HG03432 (cell line): ENCODE measurements around the gene PIAS2.
"Not testable (repeated sequence)": the region's sequence is repeated elsewhere in the genome, so short reads cannot be mapped to it uniquely, and the experiment has no call there.

Experiments used
- ATAC-seq: cut with Tn5 transposase; IDR thresholded peaks from one replicate; pipeline ENCODE4 v1.9.1; 2021; ENCODE audit warnings: mild to moderate bottlenecking, moderate library complexity; ENCODE audit not compliant: unreplicated experiment

The PIAS2 gene

GRCh38 chr18:46917108-46917802 lies at the start of gene PIAS2, which contains the start of gene KATNAL2:
TSS of gene PIAS2 (minus strand) at chr18:46917507. CDS start at chr18:46917345, 162 bp downstream.
TSS of gene KATNAL2 (plus strand) at chr18:46917602. CDS start at chr18:46946873, 29,271 bp downstream.
- peak; percentile 90 for ATAC-seq

- ATAC-seq = not testable (repeated sequence)
These were observed 49.0 kb upstream of the PIAS2 start for GRCh38 chr18:46966266-46966665.

DNA sequence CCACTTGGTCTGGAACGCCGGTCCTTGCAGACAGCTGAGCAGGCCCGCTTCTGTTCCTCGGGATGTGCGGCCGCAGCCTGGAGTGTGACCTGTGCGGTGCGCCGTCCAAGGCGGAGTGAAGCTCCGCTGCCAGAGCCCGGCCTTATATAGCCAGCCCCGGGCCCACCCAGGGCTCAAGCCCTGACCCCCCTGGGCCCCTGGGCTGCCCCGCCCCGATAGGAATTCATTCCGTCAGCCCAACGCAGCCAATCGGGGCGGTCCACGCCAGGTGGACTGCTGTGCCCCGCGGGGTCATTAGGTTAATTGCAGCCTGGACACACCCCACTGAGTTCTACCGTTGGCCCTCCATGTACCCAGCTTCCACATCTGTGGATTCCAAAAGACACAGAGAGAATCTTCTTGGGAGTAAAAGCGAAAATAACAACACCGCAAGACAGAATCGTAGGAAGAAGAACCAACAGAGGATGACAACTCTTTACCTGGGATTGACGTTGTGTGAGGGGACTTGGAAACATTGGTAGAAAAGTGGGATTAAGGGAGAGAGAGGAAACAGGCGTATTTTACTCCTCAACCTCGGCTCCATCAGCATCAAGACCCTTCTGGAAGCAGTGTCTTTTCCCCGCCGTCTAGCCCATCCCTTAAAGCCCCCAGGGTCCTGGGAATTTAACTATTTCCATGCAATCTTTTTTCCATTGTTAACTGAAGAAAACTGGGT lies 47.4 kb upstream of the PIAS2 start:
- not testable (repeated sequence) for ATAC-seq

- not testable (repeated sequence) for ATAC-seq
These were observed 46.6 kb upstream of the PIAS2 start for GRCh38 chr18:46963656-46964578.

- ATAC-seq = no peak
These were observed 40.9 kb upstream of the PIAS2 start for GRCh38 chr18:46958209-46958608.

DNA sequence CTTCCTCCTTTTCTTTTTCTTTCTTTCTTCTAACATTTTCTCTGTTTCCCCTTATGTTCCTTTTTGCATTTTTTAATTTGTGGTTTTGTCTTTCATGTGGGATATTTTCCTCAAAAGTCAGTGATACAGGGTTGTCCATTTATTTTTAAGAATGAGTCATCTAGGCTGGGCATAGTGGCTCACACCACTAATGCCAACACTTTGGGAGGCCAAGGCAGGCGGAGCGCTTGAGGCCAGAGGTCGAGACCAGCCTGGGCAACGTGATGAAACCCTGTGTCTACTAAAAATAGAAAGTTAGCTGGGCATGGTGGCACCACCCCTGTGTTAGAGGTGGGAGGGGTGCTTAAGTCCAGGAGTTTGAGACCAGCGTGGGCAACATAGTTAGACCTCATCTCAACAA lies 35.9 kb upstream of the PIAS2 start:
- no peak for ATAC-seq

- ATAC-seq = no peak
These were observed 32.9 kb upstream of the PIAS2 start for GRCh38 chr18:46950064-46950656.

DNA sequence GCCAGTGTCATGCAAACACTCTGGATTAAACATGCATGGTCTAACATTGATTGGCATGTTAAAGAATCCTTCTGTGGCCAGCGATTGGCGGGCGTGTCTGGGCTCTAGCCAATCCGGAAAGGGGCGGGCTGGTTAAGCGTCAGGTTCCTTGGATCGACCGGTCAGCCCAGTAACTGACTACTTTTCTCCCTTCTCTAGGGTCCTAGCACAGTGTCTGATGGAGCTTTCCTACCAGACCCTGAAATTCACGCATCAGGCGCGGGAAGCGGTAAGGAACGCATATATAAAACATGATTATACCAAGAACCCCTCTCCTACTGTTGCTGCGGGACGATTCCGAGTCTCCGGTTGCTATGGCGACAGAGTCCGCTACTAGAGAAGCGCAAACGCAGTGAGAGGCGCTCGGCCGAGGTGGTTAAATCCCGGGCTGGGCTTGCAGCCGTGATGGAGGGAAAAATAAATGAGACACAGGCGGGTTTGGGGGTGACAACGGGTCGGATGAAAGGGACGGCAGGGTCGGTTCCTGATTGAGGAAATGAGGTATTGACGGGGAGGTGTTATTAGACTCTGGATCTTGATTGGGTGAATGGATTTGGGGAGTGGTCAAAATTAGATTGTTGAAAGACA lies 29.5 kb upstream of the PIAS2 start:
- peak; percentile 99 for ATAC-seq

- ATAC-seq = no peak
These were observed 25.3 kb upstream of the PIAS2 start for GRCh38 chr18:46942646-46943045.

DNA sequence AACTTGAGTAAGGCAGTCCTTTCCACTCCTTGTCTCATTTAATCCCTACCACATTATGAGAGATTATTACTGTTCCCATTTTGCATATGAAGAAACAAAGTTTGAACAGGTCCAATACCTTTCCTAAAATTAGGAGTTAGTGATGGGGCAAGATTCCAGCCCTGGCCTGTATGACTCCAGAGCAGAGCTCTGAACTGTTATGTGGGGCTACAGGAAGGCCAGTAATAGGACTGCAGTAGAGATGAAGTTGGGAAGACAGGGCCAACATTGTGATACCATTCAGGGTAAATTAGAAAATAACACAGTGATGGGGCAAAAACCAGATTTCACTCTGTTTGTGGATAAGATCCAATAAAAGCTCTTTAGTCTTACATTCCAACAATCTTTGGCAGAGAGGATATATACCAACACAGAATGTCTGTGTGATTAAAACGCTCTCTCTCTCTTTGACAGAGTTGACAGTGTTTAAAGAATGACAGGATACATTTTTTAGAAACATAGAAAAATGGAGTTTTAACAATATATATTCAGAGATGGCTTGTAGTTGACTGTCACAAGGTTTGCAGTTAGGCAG lies 22.8 kb upstream of the PIAS2 start:
- ATAC-seq = no peak

GRCh38 chr18:46939337-46939963 lies 22.1 kb upstream of the PIAS2 start:
- ATAC-seq = no peak

GRCh38 chr18:46920653-46921052 lies 3.3 kb upstream of the PIAS2 start:
- no peak for ATAC-seq

- no peak for ATAC-seq
These were observed 2.8 kb upstream of the PIAS2 start for GRCh38 chr18:46920067-46920466.

DNA sequence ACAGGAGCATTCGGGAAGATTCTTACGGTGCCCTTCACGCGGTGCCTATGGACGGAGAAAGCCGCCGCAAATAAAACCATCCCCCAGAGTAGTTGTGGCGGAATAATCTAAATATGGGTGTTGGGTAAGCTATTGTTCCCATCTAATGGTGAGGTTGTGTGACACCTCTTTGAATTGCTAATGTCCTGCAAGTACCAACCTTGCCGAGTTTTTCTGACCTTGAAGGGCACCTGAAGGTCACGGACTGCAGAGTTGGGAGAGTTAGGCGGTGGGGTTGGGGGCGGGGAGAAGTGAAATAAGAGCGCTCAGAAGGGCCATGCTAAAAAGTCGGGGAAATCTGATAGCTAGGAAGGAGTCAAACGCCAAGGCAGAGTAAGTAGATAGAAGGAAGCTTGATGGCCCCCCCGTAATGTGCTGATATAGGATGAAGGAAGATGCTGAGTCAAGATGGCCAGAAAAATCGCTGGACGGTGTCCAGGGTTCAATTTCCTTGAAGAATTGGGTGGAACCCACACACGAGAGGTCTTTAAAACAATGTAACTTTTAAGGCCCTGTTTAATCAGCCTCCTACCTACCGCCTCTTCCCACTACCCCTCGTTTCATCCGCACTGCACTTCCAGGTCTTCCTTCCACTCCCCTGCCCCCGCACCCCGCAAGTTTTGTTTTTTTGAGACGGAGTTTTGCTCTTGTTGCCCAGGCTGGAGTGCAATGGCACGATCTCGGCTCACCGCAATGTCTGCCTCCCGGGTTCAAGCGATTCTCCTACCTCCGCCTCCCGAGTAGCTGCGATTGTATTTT lies 695 bp upstream of the PIAS2 start:
- ATAC-seq = no peak

- no peak for ATAC-seq
These were observed 678 bp downstream of the PIAS2 start for GRCh38 chr18:46916551-46917107.

GRCh38 chr18:46915800-46916550 lies 1.3 kb downstream of the PIAS2 start:
- ATAC-seq = no peak

GRCh38 chr18:46910856-46911255 lies 6.5 kb downstream of the PIAS2 start:
- no peak for ATAC-seq

- no peak for ATAC-seq
These were observed 7.8 kb downstream of the PIAS2 start for GRCh38 chr18:46909497-46909896.
